ENCODE measurements around the gene KCNQ1OT1.

KCNQ1OT1 gene

GRCh38 chr11:2671748-2672147 is 28.0 kb downstream of the KCNQ1OT1 start:
- no peak overlapping the region for H3K4me3 ChIP-seq (ENCODE audit: low read depth, low read length)
- TF ChIP-seq POLR2A (IDR thresholded peaks at IDR 0.05; ENCODE audit: extremely low read depth, insufficient read length) (no peak), MYC (IDR thresholded peaks at IDR 0.05; ENCODE audit: low read depth, low read length) (no peak), MAX (IDR thresholded peaks at IDR 0.05; ENCODE audit: low read depth, low read length) (no peak), CTCF (IDR thresholded peaks at IDR 0.05; ENCODE audit: low read depth, low read length) (no peak)
- DNase-seq (ENCODE audit: low read depth) = no peak

- no peak for TF ChIP-seq MYC (IDR thresholded peaks at IDR 0.05; ENCODE audit: low read depth, low read length)
- TF ChIP-seq MAX (IDR thresholded peaks at IDR 0.05; ENCODE audit: low read depth, low read length) = no peak
- TF ChIP-seq POLR2A (IDR thresholded peaks at IDR 0.05; ENCODE audit: extremely low read depth, insufficient read length) = no peak
- TF ChIP-seq CTCF (IDR thresholded peaks at IDR 0.05; ENCODE audit: low read depth, low read length) = no peak
- no peak for DNase-seq (ENCODE audit: low read depth)
- H3K4me3 ChIP-seq (ENCODE audit: low read depth, low read length) = no peak overlapping the region
Measured at GRCh38 chr11:2670541-2671100, 29.2 kb downstream of the KCNQ1OT1 start.

GRCh38 chr11:2669634-2670469 is 29.9 kb downstream of the KCNQ1OT1 start:
- DNase-seq (ENCODE audit: low read depth) = no peak
- TF ChIP-seq POLR2A (IDR thresholded peaks at IDR 0.05; ENCODE audit: extremely low read depth, insufficient read length) (no peak), CTCF (IDR thresholded peaks at IDR 0.05; ENCODE audit: low read depth, low read length) (no peak), MAX (IDR thresholded peaks at IDR 0.05; ENCODE audit: low read depth, low read length) (no peak), MYC (IDR thresholded peaks at IDR 0.05; ENCODE audit: low read depth, low read length) (no peak)
- H3K4me3 ChIP-seq (ENCODE audit: low read depth, low read length) = no peak overlapping the region

- H3K4me3 ChIP-seq (ENCODE audit: low read depth, low read length) = no peak overlapping the region
- TF ChIP-seq MAX (IDR thresholded peaks at IDR 0.05; ENCODE audit: low read depth, low read length) (no peak), MYC (IDR thresholded peaks at IDR 0.05; ENCODE audit: low read depth, low read length) (no peak), CTCF (IDR thresholded peaks at IDR 0.05; ENCODE audit: low read depth, low read length) (no peak), POLR2A (IDR thresholded peaks at IDR 0.05; ENCODE audit: extremely low read depth, insufficient read length) (no peak)
- no peak for DNase-seq (ENCODE audit: low read depth)
Measured at GRCh38 chr11:2668876-2669275, 30.9 kb downstream of the KCNQ1OT1 start.

GRCh38 chr11:2667940-2668339 is 31.9 kb downstream of the KCNQ1OT1 start:
- peak; percentile 78 for DNase-seq (ENCODE audit: low read depth)
- TF ChIP-seq POLR2A (IDR thresholded peaks at IDR 0.05; ENCODE audit: extremely low read depth, insufficient read length) = no peak
- no peak for TF ChIP-seq MAX (IDR thresholded peaks at IDR 0.05; ENCODE audit: low read depth, low read length)
- TF ChIP-seq MYC (IDR thresholded peaks at IDR 0.05; ENCODE audit: low read depth, low read length) = no peak
- no peak for TF ChIP-seq CTCF (IDR thresholded peaks at IDR 0.05; ENCODE audit: low read depth, low read length)
- no peak overlapping the region for H3K4me3 ChIP-seq (ENCODE audit: low read depth, low read length)
